Neural crest cell (in vitro differentiated cells): Measurements from ENCODE around the gene CEBPE. TPM values are rescaled to one million over a fixed set of nuclear protein-coding genes. Genes with fewer than 3 reads are reported as not detected.

ENCODE experiments used
- DNase-seq: peaks from one replicate; pipeline ENCODE4 v3.0.0; 2021; ENCODE audit warnings: low read depth, mixed read lengths, low spot score
- H3K27ac Mint-ChIP-seq: one replicate; pipeline ENCODE4 v1.8.0; 2021; ENCODE audit warnings: mild to moderate bottlenecking, mixed read lengths; ENCODE audit not compliant: unreplicated experiment
- H3K27me3 Mint-ChIP-seq: 2 replicates; pipeline ENCODE4 v1.8.0; 2021; ENCODE audit warnings: low read depth, mild to moderate bottlenecking, mixed read lengths
- H3K36me3 Mint-ChIP-seq: 2 replicates; pipeline ENCODE4 v1.8.0; 2021; ENCODE audit warnings: low read depth, mild to moderate bottlenecking, mixed read lengths
- H3K4me1 Mint-ChIP-seq: 2 replicates; pipeline ENCODE4 v1.8.0; 2021; ENCODE audit warnings: mixed read lengths
- H3K4me3 Mint-ChIP-seq: one replicate; pipeline ENCODE4 v1.8.0; 2021; ENCODE audit warnings: mild to moderate bottlenecking, mixed read lengths
- H3K9me3 Mint-ChIP-seq: 2 replicates; pipeline ENCODE4 v1.8.0; 2021; ENCODE audit warnings: mixed read lengths
- CTCF ChIP-seq: fragments of 200-600 bp; sonication (generic); conservative IDR thresholded peaks from 2 replicates; pipeline ENCODE4 v1.5.0; 2021; ENCODE audit warnings: antibody characterized with exemption, mild to moderate bottlenecking
- total RNA-seq: library from RNA; stranded (reverse); gene quantifications from 2 replicates; pipeline ENCODE4 v1.2.1, GENCODE V29; 2021

The CEBPE gene
- total RNA-seq, 1 donor from 2014 or later, result not detected

- no peak for DNase-seq
- Mint-ChIP-seq H3K4me1 (no peaks in the 10 kb centered on the region), H3K27ac (no peak overlapping the region), H3K4me3 (no peak overlapping the region), H3K9me3 (peaks cover 3% of the 10 kb centered on the region), H3K27me3 (no peaks in the 10 kb centered on the region), H3K36me3 (no peaks in the 10 kb centered on the region)
- TF ChIP-seq CTCF, result no peak
These were observed 28.6 kb upstream of the CEBPE start for GRCh38 chr14:23147676-23148075.

GRCh38 chr14:23146980-23147379 is 27.9 kb upstream of the CEBPE start:
- Mint-ChIP-seq H3K4me3 (no peak overlapping the region), H3K4me1 (no peaks in the 10 kb centered on the region), H3K27me3 (no peaks in the 10 kb centered on the region), H3K36me3 (no peaks in the 10 kb centered on the region), H3K9me3 (peaks cover 3% of the 10 kb centered on the region), H3K27ac (no peak overlapping the region)
- no peak for DNase-seq
- no peak for TF ChIP-seq CTCF

- no peak overlapping the region for H3K27ac Mint-ChIP-seq
- H3K9me3 Mint-ChIP-seq, result peaks cover 3% of the 10 kb centered on the region
- H3K4me3 Mint-ChIP-seq, result no peak overlapping the region
- H3K4me1 Mint-ChIP-seq, result no peaks in the 10 kb centered on the region
- TF ChIP-seq CTCF, result no peak
- no peaks in the 10 kb centered on the region for H3K27me3 Mint-ChIP-seq
- DNase-seq, result no peak
- no peaks in the 10 kb centered on the region for H3K36me3 Mint-ChIP-seq
These were observed 27.4 kb upstream of the CEBPE start for GRCh38 chr14:23146351-23146910.

GRCh38 chr14:23145794-23146350 is 26.8 kb upstream of the CEBPE start:
- Mint-ChIP-seq H3K27ac (no peak overlapping the region), H3K4me1 (no peaks in the 10 kb centered on the region), H3K36me3 (no peaks in the 10 kb centered on the region), H3K4me3 (no peak overlapping the region), H3K27me3 (no peaks in the 10 kb centered on the region), H3K9me3 (peaks cover 3% of the 10 kb centered on the region)
- no peak for DNase-seq
- TF ChIP-seq CTCF, result no peak

GRCh38 chr14:23143911-23144310 is 24.9 kb upstream of the CEBPE start:
- TF ChIP-seq CTCF, result no peak
- Mint-ChIP-seq H3K36me3 (no peaks in the 10 kb centered on the region), H3K4me1 (no peaks in the 10 kb centered on the region), H3K27ac (no peak overlapping the region), H3K4me3 (no peak overlapping the region), H3K27me3 (no peaks in the 10 kb centered on the region), H3K9me3 (peaks cover 3% of the 10 kb centered on the region)
- no peak for DNase-seq
